Midbrain (tissue), 1 donor: ENCODE results near the gene GPR68.
"Not testable (repeated sequence)": the region's sequence is repeated elsewhere in the genome, so short reads cannot be mapped to it uniquely, and the experiment has no call there.

ENCODE experiments used
- DNase-seq: peaks from one replicate; lab custom pipeline; 2025; lab: John Stamatoyannopoulos, UW

The GPR68 gene

GRCh38 chr14:91228112-91229004 lies 16.1 kb downstream of the GPR68 start:
- no peak for DNase-seq

- no peak for DNase-seq
Measured at GRCh38 chr14:91227183-91227628, 17.3 kb downstream of the GPR68 start.

- not testable (repeated sequence) for DNase-seq
Measured at GRCh38 chr14:91226360-91226759, 18.1 kb downstream of the GPR68 start.

- DNase-seq, result no peak
Measured at GRCh38 chr14:91225025-91225424, 19.5 kb downstream of the GPR68 start.

GRCh38 chr14:91223028-91223783 lies 21.3 kb downstream of the GPR68 start:
- DNase-seq, result no peak

- no peak for DNase-seq
Measured at GRCh38 chr14:91221270-91221669, 23.2 kb downstream of the GPR68 start.

GRCh38 chr14:91220581-91221000 lies 23.9 kb downstream of the GPR68 start:
- DNase-seq, result no peak

GRCh38 chr14:91219517-91220389 lies 24.8 kb downstream of the GPR68 start:
- DNase-seq, result no peak

- no peak for DNase-seq
Measured at GRCh38 chr14:91218014-91218413, 26.5 kb downstream of the GPR68 start.

GRCh38 chr14:91216731-91217226 lies 27.7 kb downstream of the GPR68 start:
- DNase-seq, result no peak

- no peak for DNase-seq
Measured at GRCh38 chr14:91215381-91215780, 29.1 kb downstream of the GPR68 start.

- DNase-seq, result no peak
Measured at GRCh38 chr14:91214306-91214705, 30.2 kb downstream of the GPR68 start.

GRCh38 chr14:91211017-91211416 lies 33.5 kb downstream of the GPR68 start:
- no peak for DNase-seq

GRCh38 chr14:91207008-91207407 lies 37.5 kb downstream of the GPR68 start:
- no peak for DNase-seq

GRCh38 chr14:91205459-91205858 lies 39.0 kb downstream of the GPR68 start:
- no peak for DNase-seq

GRCh38 chr14:91204657-91205056 lies 39.8 kb downstream of the GPR68 start:
- no peak for DNase-seq

- DNase-seq, result no peak
Measured at GRCh38 chr14:91202234-91202974, 42.1 kb downstream of the GPR68 start.

- not testable (repeated sequence) for DNase-seq
Measured at GRCh38 chr14:91200802-91201201, 43.7 kb downstream of the GPR68 start.

- no peak for DNase-seq
Measured at GRCh38 chr14:91197631-91198030, 46.9 kb downstream of the GPR68 start.

- no peak for DNase-seq
Measured at GRCh38 chr14:91195881-91196280, 48.6 kb downstream of the GPR68 start.

GRCh38 chr14:91193069-91193468 lies 51.4 kb downstream of the GPR68 start:
- no peak for DNase-seq
